H9 (cell line): ENCODE results near the gene MSANTD2. TPM values are rescaled to one million over a fixed set of nuclear protein-coding genes. Genes with fewer than 3 reads are reported as not detected.

Source experiments
- DNase-seq: peaks from one replicate; pipeline ENCODE4 v3.0.0-alpha.2; 2017
- H2AFZ ChIP-seq: one replicate; pipeline ENCODE4 v1.6.1; 2013; ENCODE audit warnings: mild to moderate bottlenecking, low read length, control low read depth, moderate library complexity
- H2AK5ac ChIP-seq: 2 replicates; pipeline ENCODE4 v1.6.1; 2013; ENCODE audit warnings: low read length, control low read depth, mixed read lengths; ENCODE audit not compliant: insufficient read length
- H2BK120ac ChIP-seq: one replicate; pipeline ENCODE4 v1.6.1; 2013; ENCODE audit warnings: low read depth, mild to moderate bottlenecking, low read length, control low read depth, inconsistent platforms; ENCODE audit not compliant: poor library complexity, severe bottlenecking
- H2BK12ac ChIP-seq: 2 replicates; pipeline ENCODE4 v1.6.1; 2013; ENCODE audit warnings: low read length, control low read depth, mixed read lengths, low read depth; ENCODE audit not compliant: insufficient read length
- H2BK15ac ChIP-seq: 2 replicates; pipeline ENCODE4 v1.6.1; 2013; ENCODE audit warnings: low read depth, low read length, control low read depth
- H2BK20ac ChIP-seq: one replicate; pipeline ENCODE4 v1.6.1; 2013; ENCODE audit warnings: low read depth, mild to moderate bottlenecking, low read length, control low read depth, inconsistent platforms; ENCODE audit not compliant: poor library complexity, severe bottlenecking
- H2BK5ac ChIP-seq: 2 replicates; pipeline ENCODE4 v1.6.1; 2013; ENCODE audit warnings: low read length, control low read depth, mixed read lengths; ENCODE audit not compliant: insufficient read length
- H3K14ac ChIP-seq: 2 replicates; pipeline ENCODE4 v1.6.1; 2013; ENCODE audit warnings: low read length, control low read depth; ENCODE audit not compliant: insufficient read depth
- H3K18ac ChIP-seq: 2 replicates; pipeline ENCODE4 v1.6.1; 2013; ENCODE audit warnings: low read depth, mild to moderate bottlenecking, mixed read lengths, low read length, control low read depth; ENCODE audit not compliant: insufficient read length
- H3K23ac ChIP-seq: 2 replicates; pipeline ENCODE4 v1.6.1; 2013; ENCODE audit warnings: low read length, control low read depth, mixed read lengths, low read depth; ENCODE audit not compliant: insufficient read length
- H3K23me2 ChIP-seq: 2 replicates; pipeline ENCODE4 v1.6.1; 2013; ENCODE audit warnings: low read depth, mild to moderate bottlenecking, mixed read lengths, low read length, control low read depth; ENCODE audit not compliant: insufficient read length, poor library complexity, severe bottlenecking
- H3K27ac ChIP-seq: 2 replicates; pipeline ENCODE4 v1.5.1; 2013; ENCODE audit warnings: low read length, control low read depth, mixed read lengths, low read depth; ENCODE audit not compliant: insufficient read length
- H3K27me3 ChIP-seq: 2 replicates; pipeline ENCODE4 v1.6.1; 2013; ENCODE audit warnings: low read length, control low read depth, inconsistent platforms; ENCODE audit not compliant: insufficient read depth
- H3K4ac ChIP-seq: 2 replicates; pipeline ENCODE4 v1.6.1; 2013; ENCODE audit warnings: low read depth, mild to moderate bottlenecking, control low read depth, inconsistent platforms, low read length, moderate library complexity
- H3K4me1 ChIP-seq: 2 replicates; pipeline ENCODE4 v1.6.1; 2013; ENCODE audit warnings: low read length, control low read depth, inconsistent platforms; ENCODE audit not compliant: insufficient read depth
- H3K4me2 ChIP-seq: 2 replicates; pipeline ENCODE4 v1.6.1; 2013; ENCODE audit warnings: low read length, control low read depth, mixed read lengths; ENCODE audit not compliant: insufficient read length, insufficient read depth
- H3K56ac ChIP-seq: 2 replicates; pipeline ENCODE4 v1.6.1; 2013; ENCODE audit warnings: low read depth, mild to moderate bottlenecking, mixed read lengths, low read length, control low read depth; ENCODE audit not compliant: insufficient read length
- H3K79me1 ChIP-seq: 2 replicates; pipeline ENCODE4 v1.6.1; 2013; ENCODE audit warnings: low read depth, mild to moderate bottlenecking, moderate library complexity, low read length, control low read depth, inconsistent platforms; ENCODE audit not compliant: insufficient read depth, poor library complexity, severe bottlenecking
- H3K79me2 ChIP-seq: 2 replicates; pipeline ENCODE4 v1.6.1; 2013; ENCODE audit warnings: low read length, control low read depth, inconsistent platforms; ENCODE audit not compliant: insufficient read depth
- H3K9ac ChIP-seq: 2 replicates; pipeline ENCODE4 v1.6.1; 2013; ENCODE audit warnings: low read length, control low read depth, mixed read lengths; ENCODE audit not compliant: insufficient read length; ENCODE audit errors: extremely low read depth
- H3K9me3 ChIP-seq: one replicate; pipeline ENCODE4 v1.6.1; 2013; ENCODE audit warnings: low read depth, low read length, inconsistent platforms; ENCODE audit not compliant: control insufficient read depth
- H3T11ph ChIP-seq: one replicate; pipeline ENCODE4 v1.6.1; 2013; ENCODE audit warnings: mild to moderate bottlenecking, low read length, control low read depth, inconsistent platforms
- H4K20me1 ChIP-seq: one replicate; pipeline ENCODE4 v1.6.1; 2013; ENCODE audit not compliant: control insufficient read depth, insufficient read length, insufficient read depth
- H4K5ac ChIP-seq: 2 replicates; pipeline ENCODE4 v1.6.1; 2013; ENCODE audit warnings: low read depth, mild to moderate bottlenecking, mixed read lengths, low read length, control low read depth; ENCODE audit not compliant: insufficient read length
- H4K8ac ChIP-seq: replicated peaks from 2 replicates; pipeline ENCODE4 v1.6.1; 2013; ENCODE audit warnings: low read length, control low read depth, mixed read lengths, low read depth; ENCODE audit not compliant: insufficient read length
- H4K91ac ChIP-seq: 2 replicates; pipeline ENCODE4 v1.6.1; 2013; ENCODE audit warnings: low read depth, mild to moderate bottlenecking, moderate library complexity, mixed read lengths, low read length, control low read depth; ENCODE audit not compliant: insufficient read length
- H3K27ac Mint-ChIP-seq, 3 experiments: 2 replicates in 2 of 3; 3 replicates in 1 of 3; pipeline ENCODE4 v1.8.0; 2020 to 2021; ENCODE audit warnings: mixed read lengths in 3 of 3, mild to moderate bottlenecking in 1 of 3, moderate library complexity in 1 of 3
- H3K27me3 Mint-ChIP-seq: 2 replicates; pipeline ENCODE4 v1.8.0; 2021; ENCODE audit warnings: low read depth, mild to moderate bottlenecking, moderate library complexity, mixed read lengths
- H3K36me3 Mint-ChIP-seq, 3 experiments: 2 replicates in 2 of 3; 3 replicates in 1 of 3; pipeline ENCODE4 v1.8.0; 2020 to 2021; ENCODE audit warnings: low read depth in 3 of 3, mixed read lengths in 3 of 3; ENCODE audit not compliant: insufficient read depth in 1 of 3
- H3K4me1 Mint-ChIP-seq, 2 experiments: 2 replicates each; pipeline ENCODE4 v1.8.0; 2020; ENCODE audit warnings: mixed read lengths in 2 of 2
- H3K4me3 Mint-ChIP-seq, 2 experiments: 2 replicates in 1 of 2; 3 replicates in 1 of 2; pipeline ENCODE4 v1.8.0; 2020 to 2021; ENCODE audit warnings: mild to moderate bottlenecking in 2 of 2, mixed read lengths in 2 of 2, moderate library complexity in 1 of 2
- H3K9me3 Mint-ChIP-seq, 2 experiments: 2 replicates in 1 of 2; 3 replicates in 1 of 2; pipeline ENCODE4 v1.8.0; 2020; ENCODE audit warnings: mild to moderate bottlenecking in 2 of 2, mixed read lengths in 2 of 2, moderate library complexity in 1 of 2
- CTCF ChIP-seq: fragments of 200-600 bp; sonication (generic); conservative IDR thresholded peaks from 3 replicates; pipeline ENCODE4 v1.8.0; 2021; ENCODE audit warnings: antibody characterized with exemption, mild to moderate bottlenecking
- WGBS: extraction: QIAGEN DNeasy Blood & Tissue Kit; methylation state at CpG from one replicate; pipeline ENCODE4 v1.1.7; 2013; ENCODE audit warnings: missing lambda C conversion rate, low lambda C conversion rate, mixed read lengths; ENCODE audit not compliant: insufficient read length; ENCODE audit errors: extremely low coverage; 5-methylcytosine and 5-hydroxymethylcytosine counted together
- total RNA-seq: library from RNA; stranded (reverse); gene quantifications from 2 replicates; pipeline ENCODE4 v1.2.1, GENCODE V29; 2021

The MSANTD2 gene
- total RNA-seq, 1 experiment from 2014 or later = 18.1 TPM

GRCh38 chr11:124768914-124769313, 31.3 kb downstream of the MSANTD2 start:
- no peak overlapping the region for H2BK15ac ChIP-seq
- no peak overlapping the region for H3K4ac ChIP-seq
- H3T11ph ChIP-seq = no peak overlapping the region
- no CpG with 5 or more reads among the region's 8 CpGs for WGBS
- no peak overlapping the region for H3K4me2 ChIP-seq
- Mint-ChIP-seq H3K9me3 (no peaks in the 10 kb centered on the region), H3K36me3 (peaks cover 14 to 51% (median 29%) of the 10 kb centered on the region in 3 experiments; a peak in 6 of 7 replicates), H3K27me3 (no peaks in the 10 kb centered on the region), H3K4me3 (no peak overlapping the region), H3K4me1 (no peaks in the 10 kb centered on the region; a peak in 1 of 4 replicates), H3K27ac (no peak overlapping the region)
- no peak for DNase-seq
- no peak overlapping the region for H2BK20ac ChIP-seq
- H3K27ac ChIP-seq = no peak overlapping the region
- no peak overlapping the region for H2BK120ac ChIP-seq
- H3K79me1 ChIP-seq = no peaks in the 10 kb centered on the region
- no peaks in the 10 kb centered on the region for H4K20me1 ChIP-seq
- H2AFZ ChIP-seq = no peak overlapping the region
- H4K8ac ChIP-seq = no peak overlapping the region
- H3K23ac ChIP-seq = no peak overlapping the region
- no peak overlapping the region for H3K18ac ChIP-seq
- H3K27me3 ChIP-seq = no peaks in the 10 kb centered on the region
- no peaks in the 10 kb centered on the region for H3K79me2 ChIP-seq
- no peak overlapping the region for H3K9ac ChIP-seq
- no peak overlapping the region for H2BK5ac ChIP-seq
- H3K56ac ChIP-seq = no peak overlapping the region
- H4K5ac ChIP-seq = no peak overlapping the region
- H4K91ac ChIP-seq = no peak overlapping the region
- TF ChIP-seq CTCF = no peak
- H2BK12ac ChIP-seq = no peak overlapping the region
- H3K9me3 ChIP-seq = no peaks in the 10 kb centered on the region
- H3K23me2 ChIP-seq = no peaks in the 10 kb centered on the region
- no peak overlapping the region for H2AK5ac ChIP-seq
- H3K14ac ChIP-seq = no peak overlapping the region
- no peaks in the 10 kb centered on the region for H3K4me1 ChIP-seq
